Skin of body (tissue), 2 donors: Measurements from ENCODE around the gene ERCC1. TPM values are rescaled to one million over a fixed set of nuclear protein-coding genes. Genes with fewer than 3 reads are reported as not detected.
"Not testable (repeated sequence)": the region's sequence is repeated elsewhere in the genome, so short reads cannot be mapped to it uniquely, and the experiment has no call there.

Experiments
- DNase-seq: peaks from one replicate; lab custom pipeline; 2025; lab: John Stamatoyannopoulos, UW
- total RNA-seq: library from RNA; depleted of rRNA; stranded (reverse); fragments of >200 nt; gene quantifications from one replicate; pipeline ENCODE4 v1.2.3, GENCODE V29; 2014

The ERCC1 gene
- total RNA-seq, 1 donor from 2014 or later: 60.3 TPM

DNA sequence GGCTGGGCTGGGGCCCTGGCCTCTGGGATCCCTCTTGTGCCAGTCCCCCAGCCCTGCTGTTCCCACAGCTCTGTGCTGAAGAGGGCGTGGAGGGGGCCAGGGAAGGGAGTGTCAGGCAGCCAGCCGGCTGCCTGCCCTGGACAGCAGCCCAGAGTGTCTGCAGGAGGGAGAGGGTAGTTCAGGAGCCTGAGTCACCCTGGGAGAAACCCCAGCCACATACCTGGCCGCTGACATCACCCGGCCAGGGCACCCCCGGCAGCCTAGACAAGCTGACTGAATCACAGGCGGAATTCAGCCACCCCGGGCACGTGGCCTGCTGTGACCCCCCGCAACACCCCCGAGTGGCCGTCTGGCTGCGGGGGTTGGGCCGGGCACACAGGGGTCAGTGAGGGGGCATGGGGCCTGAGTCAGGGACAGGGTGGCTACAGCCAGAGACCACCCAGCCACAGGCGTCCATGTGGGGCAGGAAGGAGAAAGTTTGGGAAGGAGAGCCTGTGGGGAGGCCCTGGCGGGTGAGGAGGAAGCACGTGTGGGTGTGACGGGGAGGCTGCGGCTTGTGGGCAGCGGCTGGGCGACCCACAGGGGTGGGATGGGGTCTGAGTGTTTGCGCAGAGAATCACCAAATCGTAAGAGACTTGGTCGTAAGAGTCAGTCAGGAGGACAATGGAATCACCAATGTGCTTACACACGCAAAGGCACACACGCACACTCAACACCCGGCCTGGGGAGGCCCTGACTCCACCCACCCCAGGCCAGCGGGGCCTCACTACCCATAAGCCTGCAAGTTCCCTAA lies 32.2 kb upstream of the ERCC1 start:
- peak; percentile 66 for DNase-seq

DNA sequence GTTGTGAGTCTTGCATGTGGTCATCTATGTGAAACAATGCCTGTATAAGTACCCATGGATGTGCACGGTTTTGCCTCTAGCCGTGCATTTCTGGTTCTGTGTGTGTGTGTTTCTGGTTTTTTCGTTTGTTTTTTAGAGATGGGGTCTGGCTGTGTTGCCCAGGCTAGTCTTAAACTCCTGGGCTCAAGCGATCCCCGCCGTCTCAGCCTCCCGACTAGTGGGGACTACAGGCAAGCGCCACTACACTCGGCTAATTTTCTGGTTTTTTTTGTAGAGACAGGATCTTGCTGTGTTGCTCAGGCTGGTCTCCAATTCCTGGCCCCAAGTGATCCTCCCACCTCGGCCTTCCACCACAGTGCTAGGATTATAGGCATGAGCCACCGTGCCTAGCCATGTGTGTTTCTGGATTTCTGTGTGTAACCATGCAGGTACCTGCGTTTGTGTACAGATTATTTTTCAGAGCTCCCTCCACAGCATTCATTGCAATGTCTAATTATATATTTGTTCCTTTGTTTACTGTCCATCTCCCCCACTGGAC lies 28.2 kb upstream of the ERCC1 start:
- DNase-seq: no peak

DNA sequence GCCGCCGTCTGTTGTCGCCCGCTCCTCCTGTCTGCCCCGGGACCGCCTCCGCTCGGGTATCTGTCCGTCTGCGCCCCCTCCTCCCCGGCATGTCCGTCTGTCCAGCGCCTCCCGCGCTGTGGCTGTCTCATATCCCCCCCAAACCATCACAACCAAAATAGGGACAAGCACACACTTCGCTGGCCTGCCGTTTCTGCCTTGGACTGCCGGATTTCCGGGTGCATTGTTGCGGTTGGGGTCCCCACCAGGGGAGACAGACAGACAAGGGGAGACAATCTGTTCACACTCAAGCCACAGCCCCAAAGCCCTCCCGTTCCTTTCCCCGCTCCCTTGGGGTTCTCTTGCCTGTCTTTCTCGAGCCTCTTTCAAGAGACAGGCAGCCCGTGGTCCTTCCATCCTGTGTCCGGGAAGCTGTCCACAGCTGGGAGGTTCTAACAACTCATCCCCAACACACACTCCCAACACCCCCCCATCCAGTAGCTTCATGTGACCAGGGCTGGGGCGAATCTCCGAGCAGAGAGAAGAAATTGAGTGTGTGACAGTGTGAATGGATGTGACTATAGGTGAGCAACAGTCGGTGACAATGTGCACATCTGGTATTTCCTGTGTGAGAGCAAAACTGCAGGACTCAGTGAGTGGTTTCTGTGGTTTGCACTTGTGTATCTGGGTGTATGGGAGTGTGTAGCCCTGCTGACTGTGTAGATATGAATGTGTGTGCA lies 27.6 kb upstream of the ERCC1 start:
- peak; percentile 67 for DNase-seq

DNA sequence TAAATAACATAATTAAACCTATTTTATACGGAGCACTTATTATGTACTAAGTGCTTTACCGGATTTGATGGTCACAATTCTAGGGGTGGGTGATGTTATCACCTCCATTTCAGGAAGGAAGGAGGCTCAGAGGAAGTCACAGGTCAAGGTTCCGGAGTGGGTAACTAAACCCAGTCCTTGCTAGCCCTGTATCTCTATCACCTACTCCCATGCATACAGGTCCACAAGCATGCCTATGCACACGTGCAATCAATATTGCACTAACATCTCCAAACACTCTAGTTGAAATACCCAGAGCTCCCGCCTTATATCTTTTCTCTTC lies 26.3 kb upstream of the ERCC1 start:
- no peak for DNase-seq

DNA sequence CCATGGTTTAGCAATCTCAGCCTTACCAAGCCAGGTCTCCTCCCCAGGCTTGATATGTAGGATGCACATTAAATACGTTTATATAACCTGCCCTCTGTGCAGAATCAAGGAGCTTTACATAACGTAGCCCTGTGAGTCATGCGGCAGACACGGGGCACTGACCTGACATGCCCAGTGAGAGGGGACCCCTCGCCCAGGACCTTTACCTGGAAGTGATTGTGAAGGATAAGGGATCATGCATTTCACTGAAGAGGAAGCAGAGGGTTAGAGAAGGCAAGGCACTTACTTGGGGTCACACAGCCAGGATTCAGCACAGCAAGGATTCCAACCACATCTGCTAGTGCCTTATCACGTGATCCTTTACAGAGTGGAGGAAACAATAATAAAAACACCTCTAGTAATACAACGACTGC lies 25.2 kb upstream of the ERCC1 start:
- DNase-seq: no peak

DNA sequence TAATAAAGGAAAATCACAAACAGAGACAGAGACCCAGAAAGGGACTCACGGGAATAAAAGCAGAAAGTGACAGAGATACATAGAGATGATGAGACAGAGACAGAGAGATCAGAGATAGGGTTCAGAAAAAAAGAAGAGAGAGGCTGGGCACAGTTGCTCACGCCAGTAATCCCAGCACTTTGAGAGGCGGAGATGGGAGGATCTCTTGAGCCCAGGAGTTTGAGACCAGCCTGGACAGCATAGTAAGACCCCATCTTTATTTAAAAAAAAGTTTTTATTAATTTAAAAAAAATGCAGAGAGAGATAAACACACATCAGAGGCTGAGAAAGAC lies 24.7 kb upstream of the ERCC1 start:
- DNase-seq: no peak

DNA sequence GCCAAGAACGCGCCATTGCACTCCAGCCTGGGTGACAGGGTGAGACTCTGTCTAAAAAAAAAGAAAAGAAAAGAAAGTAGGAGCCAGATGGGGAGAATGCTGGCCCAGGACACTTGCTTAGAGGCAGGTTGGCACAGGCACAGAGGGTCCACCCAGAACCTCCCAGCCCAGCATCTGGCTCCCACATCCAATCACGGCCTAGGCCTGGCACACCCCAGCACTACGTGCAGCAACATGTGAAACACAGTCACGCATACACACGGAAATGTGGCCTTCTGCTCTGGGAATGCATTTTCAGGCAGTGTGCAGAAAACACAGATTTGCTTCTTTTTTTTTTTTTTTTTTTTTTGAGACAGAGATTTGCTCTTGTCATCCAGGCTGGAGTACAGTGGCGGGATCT lies 23.2 kb upstream of the ERCC1 start:
- DNase-seq: peak; percentile 80

DNA sequence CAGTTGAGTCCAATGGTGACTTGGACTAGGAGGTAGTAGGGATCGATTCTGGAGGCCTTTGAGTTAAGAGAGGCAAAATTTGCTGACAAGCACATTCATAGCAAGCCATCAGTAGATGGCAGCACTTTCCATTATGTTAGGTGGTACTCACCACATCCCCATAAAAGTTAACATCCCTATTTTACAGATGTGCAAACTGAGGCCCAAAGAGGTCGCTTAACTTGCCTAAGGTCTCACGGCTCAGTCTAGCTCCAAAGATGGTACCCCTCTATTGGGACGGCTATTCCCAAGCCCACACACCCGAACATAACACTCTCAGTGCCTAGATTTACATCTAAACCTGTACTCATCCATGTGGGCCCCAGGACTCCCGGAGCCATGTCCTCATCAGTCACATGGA lies 22.6 kb upstream of the ERCC1 start:
- DNase-seq: no peak

DNA sequence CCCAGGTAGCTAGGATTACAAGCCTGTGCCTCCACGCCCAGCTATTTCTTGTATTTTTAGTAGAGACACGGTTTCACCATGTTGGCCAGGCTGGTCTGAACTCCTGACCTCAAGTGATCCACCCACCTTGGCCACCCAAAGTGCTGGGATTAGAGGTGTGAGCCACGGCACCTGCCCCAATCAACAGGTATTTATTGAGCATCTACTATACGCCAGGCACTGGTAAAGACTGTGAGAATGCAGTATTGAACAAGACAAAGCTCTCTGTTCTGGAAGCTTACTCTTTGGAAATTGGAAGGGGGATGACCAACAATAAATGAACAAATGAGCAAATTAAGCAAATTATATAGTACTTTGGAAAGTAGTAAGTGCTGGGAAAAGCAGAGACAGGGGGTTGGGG lies 21.4 kb upstream of the ERCC1 start:
- DNase-seq: no peak

DNA sequence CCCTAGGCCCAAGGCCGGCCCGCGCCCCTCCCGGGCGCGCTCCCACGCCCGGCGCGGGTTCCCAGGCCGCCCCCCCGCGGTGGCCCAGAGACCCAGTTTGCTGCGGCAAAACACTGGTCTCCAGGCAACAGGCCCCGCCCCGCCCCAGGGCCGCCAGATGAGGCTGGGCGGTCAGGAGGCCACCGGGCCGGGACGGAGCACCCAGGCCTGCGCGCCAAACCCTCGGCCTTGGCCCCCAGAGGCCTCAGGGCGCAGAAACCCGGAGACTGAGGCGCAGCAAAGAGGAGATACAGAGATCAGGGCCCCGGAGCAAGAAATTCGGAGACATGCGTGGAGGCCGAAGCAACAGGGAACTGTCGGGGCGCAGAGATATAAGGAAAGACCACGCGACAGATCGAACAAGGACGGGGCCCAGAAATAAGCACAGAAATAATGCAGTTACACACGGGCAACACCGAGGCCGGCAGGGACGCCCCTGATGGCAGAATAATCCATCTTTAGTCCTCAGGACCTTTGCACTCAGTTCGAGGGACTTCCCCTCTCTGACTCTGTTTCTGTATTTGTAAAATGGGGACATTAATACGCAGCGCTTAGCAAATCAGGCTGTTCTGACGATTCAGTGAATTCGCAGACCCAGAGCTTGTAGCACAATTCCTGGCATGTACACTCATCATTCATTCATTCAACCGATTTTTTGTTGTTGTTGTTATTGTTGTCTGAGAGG lies 20.8 kb upstream of the ERCC1 start:
- peak; percentile 70 for DNase-seq

DNA sequence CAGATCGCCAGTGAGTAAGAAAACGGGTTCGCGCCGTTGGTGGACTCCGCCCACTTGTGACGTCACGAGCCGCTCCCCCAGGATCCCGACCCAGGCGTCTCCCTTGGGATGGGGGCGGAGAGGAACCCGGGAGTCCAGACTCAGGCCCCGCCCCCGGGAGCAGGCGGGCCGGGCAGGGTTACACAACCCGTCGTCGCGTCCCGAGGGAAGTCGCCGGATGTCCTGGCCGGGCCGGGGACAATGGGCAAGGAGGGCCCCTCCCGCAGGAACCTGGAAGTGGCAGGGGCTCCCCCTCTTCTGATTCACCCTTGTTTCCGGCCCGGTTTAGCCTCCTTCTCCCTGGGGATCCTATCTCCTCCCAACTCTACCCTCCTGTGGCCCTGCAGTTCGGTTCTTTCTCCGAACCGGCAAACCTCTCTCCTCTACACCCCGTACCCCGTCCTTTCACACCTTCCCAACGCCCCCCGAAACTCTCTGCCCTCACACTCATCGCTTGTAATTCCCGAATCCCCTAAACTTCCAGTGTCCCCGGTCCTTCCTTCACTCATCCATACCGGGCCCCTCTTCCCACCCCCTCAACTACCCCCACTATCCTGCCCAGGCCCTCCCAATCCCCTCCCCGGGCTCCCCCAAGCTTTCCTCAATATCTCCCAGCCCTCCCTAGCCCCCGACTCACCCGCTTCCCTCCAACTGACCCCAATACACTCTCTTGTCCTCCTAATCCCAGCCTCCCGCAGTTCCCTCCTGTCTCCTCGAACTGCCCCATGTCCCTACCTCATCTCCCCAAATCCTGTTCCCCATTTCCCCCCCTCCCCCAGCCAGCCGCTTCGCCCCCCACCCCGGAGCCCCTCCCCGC lies 20.0 kb upstream of the ERCC1 start:
- DNase-seq: peak; percentile 80

DNA sequence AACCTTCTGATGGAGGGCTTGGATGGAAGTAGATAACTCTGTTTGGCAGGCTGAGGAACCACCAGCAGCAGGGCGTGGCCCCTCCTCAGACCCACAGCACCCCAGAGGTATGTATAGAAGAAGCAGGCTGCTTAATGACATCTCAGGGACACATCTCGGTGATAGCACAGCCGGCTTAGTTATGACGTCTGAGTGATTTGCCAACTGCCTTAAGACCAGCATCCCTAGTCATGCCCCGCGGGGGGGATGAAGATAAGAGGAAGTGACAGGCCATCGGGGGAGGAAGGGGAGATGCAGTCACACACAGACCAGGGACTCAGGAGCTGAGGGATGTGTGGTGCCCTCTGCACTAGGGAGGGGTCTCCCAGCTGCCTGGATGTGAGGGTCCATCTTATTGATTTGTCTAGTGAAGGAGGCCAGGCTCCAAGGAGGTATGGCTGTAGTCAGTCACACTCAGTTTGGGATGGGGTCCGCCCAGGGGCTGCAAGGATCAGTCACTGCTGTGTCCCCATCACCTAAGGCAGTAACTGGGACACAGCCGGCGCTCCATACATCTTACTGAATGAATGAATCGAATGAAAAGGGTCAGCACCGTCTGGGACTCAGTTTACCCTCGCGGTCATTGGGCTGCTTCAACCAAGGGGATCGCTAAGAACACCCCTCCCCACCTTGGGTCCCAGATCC lies 19.2 kb upstream of the ERCC1 start:
- DNase-seq: no peak

DNA sequence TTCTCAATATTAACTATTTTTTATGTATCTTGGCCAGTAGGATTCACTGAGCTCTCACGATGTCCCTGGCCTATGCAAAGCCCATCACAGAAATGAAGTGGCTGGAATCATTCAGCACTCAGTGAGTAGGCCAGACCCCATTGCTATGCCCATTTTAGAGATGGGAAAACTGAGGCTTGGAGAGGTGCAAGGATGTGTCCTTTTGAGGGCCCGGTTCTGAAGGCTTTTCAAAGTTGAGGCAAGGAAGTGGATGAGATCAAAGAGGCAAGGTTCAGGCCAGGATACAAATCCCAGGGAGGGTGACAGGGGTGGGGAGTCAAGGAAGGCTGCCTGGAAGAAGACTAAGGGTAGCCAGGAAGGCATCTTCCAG lies 18.7 kb upstream of the ERCC1 start:
- DNase-seq: no peak

DNA sequence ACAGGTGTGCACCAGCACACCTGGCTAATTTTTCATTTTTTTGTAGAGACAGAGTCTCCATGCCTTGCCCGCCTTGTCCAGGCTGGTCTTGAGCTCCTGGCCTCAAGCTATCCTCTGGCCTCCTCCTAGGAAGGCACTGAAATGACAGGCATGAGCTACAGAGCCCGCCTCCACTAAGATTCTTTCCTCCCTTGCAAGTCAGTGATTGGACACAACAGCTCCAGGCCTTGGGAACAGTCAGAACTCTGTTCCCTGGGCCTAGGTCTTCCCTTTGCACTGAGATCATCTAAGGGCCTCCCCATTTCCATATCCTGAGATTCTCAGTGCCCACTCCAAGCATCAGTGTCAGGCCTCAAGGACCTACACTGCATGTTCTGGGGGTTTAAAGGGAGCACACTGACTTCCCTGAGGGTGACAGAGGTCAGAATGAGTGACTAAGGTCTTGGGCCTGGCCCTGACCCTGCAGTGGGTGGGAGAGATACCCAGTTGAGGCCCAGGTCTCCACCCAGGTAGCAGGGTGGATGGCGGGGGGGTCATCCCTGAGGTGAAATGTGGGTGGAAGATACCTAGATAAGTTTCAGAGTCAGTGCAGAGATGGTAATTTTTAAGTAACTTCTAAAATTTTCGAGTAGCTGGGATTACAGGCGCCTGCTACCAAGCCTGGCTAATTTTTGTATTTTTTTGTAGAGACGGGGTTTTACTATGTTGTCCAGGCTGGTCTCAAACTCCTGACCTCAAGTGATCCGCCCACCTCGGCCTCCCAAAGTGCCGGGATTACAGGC lies 17.3 kb upstream of the ERCC1 start:
- no peak for DNase-seq

DNA sequence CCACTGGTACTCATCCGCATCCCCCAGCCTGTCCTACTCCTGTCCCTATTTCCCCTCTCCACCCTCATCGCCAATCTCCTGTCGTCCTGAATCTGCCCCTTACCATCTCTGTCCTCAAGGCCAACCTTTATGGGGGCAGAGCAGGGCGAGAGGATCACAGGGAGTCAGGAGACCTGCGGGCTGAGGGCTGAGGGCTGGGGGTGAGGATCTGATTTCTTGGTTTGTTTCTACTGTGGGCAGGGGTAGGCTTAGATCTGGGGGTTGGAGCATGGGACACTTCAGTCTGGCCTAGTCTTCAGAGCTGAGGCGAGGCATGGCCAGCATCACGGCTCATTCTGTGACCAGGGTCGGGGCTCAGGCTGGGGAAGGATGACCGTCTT lies 16.5 kb upstream of the ERCC1 start:
- no peak for DNase-seq

DNA sequence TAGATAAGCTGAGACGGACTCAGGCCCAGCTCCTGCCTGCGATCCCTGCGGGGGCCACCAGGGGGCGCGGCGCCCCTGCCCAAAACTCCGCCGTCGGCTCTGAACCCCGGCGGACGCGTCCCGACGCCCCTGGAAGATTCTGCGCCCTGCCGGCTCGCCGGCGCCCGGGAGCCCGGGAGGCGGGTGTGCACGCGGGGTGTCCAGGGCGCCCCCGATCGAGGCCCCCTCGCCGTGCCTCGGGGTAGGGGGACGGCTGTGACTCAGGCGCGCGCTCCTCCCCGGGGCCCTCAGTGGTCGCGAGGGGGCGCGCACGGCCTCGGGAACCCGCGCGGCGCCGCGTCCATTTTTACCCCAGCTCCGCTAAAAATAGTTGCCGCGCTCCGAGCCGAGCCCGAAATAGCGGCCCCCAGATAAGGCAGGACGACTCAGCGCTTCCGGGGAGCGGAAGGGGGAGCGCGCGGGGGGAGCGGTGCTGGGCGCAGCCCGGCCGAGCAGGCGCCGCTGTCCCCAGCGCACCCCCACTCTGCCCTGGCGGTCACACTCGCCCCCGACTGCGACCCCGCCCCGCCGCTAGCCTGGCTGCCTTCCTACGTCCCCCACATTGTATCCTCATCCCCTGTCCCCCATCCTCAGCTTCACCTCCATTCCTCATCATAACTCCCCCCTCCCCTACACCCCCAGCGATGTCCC lies 16.0 kb upstream of the ERCC1 start:
- DNase-seq: peak; percentile 82

DNA sequence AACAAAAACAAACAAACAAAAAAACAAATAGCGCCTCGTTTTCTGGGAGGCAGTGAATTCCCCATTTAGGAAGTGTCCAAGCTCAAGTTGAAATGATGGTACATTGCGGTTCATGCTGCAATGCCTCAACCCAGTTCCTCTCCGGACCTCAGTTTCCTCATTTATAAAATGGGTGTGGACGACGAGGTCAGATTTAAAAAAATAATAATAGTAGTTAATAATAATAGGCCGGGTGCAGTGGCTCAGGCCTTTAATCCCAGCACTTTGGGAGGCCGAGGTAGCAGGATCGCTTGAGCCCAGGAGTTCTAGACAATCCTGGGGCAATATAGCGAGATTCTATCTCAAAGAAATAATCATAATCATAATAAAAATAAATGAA lies 15.5 kb upstream of the ERCC1 start:
- DNase-seq: no peak

DNA sequence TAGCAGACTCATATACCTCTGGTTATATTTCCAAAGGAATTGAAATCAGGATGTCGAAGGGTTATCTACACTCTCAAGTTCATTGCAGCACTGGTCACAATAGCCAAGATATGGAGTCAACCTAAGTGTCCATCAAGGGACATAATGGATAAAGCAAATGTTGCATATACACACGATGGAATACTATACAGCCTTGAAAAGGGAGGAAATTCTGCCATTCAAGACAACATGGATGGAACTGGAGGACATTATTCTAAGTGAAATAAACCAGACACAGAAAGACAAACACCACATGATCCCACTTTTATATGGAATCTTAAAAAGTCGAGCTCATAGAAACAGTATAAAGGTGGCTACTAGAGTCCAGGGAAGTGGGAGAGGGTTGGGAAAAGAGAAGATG lies 13.6 kb upstream of the ERCC1 start:
- no peak for DNase-seq

DNA sequence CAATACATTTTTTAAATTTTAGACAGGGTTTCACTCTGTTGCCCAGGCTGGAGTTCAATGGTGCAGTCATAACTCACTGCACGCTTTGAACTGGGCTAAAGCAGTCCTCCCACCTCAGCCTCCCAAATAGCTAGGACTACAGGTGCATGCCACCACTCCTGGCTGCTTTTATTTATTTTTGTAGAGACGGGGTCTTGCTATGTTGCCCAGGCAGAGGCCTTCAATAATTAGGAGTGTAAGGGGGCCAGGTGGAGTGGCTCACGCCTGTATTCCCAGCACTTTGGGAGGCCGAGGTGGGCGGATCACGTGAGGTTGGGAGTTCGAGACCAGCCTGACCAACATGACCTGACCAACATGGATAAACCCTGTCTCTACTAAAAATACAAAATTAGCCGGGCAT lies 8.8 kb upstream of the ERCC1 start:
- DNase-seq: not testable (repeated sequence)

DNA sequence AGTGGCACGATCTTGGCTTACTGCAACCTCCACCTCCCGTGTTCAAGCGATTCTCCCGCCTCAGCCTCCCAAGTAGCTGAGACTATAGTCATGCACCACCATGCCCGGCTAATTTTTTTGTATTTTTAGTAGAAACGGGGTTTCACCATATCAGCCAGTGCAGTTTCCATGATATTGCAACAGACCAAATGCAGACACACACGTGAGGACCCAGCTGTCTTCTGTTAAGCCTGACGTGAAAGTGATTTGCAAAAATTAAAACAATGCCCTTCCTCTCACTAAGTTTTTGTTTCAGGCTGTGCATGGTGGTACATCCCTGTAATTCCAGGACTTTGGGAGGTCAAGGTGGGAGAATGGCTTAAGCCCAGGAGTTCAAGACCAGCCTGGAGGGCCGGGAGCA lies 7.3 kb upstream of the ERCC1 start:
- DNase-seq: not testable (repeated sequence)
